Stimulated activated CD8-positive, alpha-beta memory T cell treated with anti-CD3 and anti-CD28 coated beads, Interleukin-15, amount 100 ng/mL, for 48 hours (primary cell): ENCODE data around the gene SNX2.

Experiments used
- DNase-seq, 2 donors: peaks; one replicate each; pipeline ENCODE4 v3.0.0-alpha.2; 2020; ENCODE audit warnings: low read depth in 2 of 2

The SNX2 gene

DNA sequence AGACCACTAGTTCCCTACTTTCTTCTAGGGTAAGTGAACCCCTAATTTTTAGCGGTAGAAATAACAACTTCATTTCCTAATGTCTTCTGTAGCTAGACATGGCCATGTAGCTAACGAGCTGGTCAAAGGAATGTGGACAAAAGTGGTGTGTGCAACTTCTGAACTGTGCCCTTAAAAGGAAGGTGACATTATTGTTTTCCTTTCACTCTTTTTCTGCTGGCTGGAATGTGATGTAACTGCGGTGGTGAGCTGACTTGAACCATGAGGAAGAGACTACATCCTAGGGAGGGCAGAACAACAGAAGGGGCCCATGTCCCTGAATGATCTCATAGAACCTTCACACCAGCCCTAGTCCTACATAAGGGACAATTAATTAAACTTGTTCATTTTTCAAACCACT lies 1.3 kb upstream of the SNX2 start:
- DNase-seq, result no peak

DNA sequence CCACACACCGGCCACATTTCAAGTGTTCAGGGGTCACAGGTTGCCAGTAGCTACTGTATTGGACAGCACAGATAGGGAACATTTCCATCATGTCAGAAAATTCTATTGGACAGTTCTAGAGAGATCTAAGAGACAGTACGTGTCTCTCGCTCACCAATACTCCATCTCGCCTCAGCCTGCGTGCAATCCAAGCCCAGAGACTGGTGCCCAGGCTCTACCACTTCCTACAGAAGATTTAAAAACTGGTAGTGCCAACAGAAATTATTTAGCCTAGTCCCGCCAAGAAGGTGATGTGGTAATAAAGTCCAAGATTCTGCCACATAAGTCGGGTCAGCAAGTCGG lies 390 bp upstream of the SNX2 start:
- no peak for DNase-seq

DNA sequence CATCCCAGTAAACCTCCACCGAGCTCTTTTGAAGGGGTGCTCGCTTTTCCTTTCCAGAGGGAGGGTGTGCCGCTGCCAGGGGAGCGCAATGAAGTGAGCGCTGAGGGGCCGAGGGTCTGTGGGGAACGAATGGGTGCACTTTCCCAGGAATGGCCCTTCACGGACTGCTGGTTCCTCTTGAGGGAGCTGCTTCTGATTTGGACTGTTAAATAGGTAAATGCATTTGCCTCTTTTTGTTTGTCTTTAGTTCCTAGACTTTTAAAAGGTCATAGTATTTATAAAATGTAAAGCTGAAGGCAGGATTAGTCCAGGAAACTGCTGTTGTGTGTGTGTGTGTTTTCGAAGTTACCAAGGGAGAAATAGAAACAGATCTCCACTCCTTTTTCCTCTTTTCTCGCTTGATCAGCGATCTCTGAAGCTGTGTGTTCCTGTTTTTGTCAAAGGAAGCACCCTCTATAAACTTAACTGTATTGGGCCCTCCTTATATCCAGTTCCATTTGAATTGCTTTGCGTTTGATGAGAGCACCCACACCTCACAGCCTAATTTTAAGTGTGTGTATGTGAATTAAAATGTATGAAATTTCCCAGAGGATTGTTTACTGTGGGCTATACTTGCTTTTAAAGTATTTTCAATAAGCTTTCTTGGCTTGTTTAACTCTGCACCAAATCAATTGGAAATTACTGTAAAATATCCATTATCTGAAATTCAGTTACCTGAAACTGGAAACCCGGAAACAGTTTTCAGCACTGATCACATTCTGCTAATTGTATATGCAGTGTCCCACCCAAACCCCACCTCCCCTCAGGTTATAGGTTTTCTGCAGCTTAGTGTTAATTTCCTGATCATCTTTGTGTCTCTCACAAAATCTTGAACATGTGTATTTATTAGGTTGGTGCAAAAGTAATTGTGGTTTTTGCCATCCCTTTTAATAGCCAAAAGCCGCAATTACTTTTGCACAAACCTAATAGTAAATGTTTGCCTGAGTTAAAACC lies 966 bp downstream of the SNX2 start:
- no peak for DNase-seq

DNA sequence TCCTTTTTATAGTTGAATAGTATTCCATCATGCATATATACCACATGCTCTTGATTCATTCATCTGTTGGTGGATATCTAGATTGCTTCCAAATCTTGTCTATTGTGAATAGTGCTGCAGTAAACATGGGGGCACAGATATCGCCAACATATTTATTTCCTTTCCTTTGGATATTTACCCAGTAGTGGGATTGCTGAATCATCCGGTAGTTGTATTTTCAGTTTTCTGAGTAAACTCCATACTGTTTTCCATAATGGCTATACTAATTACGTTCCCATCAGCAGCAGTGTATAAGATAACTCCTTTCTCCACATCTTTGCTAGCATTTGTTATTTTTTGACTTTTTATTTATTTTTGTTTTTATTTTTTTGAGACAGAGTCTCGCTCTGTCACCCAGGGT lies 3.3 kb downstream of the SNX2 start:
- no peak for DNase-seq

DNA sequence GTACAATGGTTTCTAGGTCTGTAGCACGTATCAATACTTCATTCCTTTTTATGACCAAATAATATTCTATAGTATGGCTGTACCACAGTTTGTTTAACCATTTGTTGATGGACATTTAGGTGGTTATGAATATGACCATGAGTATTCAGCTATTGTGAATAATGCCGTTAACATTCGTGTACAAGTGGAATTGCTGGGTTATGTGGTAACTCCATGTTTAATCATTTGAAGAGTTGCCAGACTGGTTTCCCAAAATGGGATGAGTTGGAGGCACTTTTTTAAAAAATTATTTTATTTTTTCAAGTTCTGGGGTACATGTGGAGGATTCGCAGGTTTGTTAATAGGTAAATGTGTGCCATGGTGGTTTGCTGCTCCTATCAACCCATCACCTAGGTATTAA lies 4.6 kb downstream of the SNX2 start:
- no peak for DNase-seq

DNA sequence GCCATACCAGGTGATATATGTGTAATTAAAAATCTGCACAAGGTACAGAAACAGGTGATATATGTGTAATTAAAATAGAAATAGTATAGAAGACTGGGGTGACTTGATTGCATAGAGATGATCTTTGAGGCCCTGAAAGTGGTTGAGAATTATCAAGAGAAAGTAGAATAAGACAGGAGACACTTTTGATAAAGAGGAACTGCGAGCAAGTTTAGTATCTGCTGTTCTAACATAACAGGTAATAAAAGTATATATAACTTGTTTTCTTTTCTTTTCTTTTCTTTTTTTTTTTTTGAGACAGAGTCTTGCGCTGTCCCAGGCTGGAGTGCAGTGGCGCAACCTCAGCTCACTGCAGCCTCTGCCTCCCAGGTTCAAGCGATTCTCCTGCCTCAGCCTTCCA lies 5.4 kb downstream of the SNX2 start:
- no peak for DNase-seq

DNA sequence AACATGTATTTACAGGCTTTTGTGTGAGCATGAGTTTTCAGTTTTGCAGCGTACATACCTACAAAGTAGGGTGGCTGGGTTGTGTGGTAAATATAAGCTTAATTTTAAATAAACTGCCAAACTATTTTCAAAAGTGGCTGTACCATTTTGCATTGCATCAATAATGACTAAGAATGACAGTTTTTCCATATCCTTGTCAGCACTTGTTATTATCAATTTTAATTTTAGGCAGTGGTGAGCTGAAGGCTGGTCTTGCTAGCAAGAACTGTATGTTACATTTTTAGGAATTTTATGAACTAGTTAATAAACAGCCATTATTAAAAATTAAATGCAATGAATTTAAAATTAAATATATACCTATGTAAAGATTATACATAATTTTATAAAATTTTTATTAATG lies 6.6 kb downstream of the SNX2 start:
- DNase-seq, result no peak

DNA sequence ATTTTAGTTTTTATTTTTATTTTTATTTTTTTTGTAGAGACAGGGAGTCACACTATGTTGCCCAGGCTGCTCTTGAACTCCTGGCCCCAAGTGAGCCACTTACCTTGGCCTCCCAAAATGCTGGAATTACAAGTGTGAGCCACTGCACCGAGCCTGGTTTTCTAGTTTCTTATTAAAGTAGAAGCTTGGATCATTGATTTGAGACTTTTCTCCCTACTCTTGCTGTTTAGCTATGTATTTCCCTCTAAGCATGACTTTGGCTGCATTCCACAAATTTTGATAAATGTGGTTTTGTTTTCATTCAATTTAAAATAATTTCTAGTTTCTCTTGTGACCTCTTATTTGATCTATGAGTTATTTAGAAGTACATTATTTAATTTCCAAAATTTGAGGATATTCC lies 10.4 kb downstream of the SNX2 start:
- no peak for DNase-seq

DNA sequence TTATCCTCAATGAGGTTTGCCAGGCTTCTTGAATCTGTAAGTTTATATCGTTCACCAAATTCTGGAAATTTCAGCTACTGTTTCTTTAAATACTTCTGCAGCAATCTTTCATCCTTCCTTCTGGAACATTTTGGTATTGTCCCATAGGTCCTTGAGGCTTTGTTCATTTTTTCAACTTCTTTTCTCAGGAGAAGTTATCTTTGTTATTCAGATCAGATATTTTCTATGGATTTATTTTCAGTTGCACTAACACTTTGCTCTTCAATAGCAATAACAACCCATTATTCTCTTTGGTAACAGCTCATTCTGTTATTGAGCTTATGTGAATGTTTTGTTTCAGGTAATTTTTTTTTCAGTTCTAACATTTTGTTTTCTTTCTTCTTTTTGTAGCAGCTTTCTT lies 13.5 kb downstream of the SNX2 start:
- no peak for DNase-seq

DNA sequence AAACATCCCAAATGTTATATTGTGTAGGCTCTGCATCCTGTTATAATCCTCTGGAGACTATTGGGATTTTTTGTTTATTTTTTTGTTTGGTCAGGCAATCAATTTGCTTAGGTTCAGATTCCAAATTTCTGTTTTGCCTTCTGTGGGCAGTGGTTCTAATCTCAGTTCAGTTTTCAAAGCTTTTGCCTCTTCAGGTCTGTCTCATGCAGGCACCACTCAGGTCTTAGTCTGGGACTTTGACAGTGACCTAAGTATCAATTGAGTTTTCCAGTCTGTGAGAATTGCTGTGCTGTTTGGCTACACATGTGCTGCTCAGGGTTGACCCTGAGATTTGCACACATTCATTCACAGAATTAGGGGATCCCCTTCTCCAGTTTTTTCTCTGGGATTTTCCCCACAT lies 14.1 kb downstream of the SNX2 start:
- DNase-seq, result no peak

DNA sequence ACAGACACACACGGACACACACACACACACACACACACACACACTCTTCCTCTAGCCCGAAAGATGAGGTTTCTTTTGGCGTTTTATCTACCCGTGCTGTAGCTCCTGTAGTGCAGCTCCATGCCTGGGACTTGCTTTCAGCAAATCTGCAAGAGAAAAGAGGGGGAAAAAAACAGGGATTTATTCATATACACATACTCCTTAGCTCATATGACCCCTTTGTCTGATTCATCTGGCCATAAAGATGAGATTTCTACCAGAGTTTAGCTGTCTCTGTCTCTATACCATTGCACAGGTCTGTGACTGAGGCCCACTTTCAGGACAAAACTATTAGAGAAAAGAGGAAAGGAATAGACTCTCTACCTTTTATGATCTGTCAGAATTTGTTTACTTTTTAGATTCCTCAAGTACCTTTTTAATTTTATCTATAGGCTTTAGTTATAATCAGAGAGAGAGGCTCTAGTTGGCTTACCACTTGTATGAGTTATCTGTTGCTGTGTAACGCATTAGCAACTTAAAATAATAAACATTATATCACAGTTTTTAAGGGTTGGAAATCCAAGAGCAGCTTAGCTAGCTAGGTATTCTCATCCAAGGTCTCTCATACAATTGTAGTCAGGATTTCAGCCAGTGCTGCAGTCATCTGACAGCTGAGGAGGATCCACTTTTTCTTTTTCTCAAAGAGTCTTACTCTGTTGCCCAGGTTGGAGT lies 14.7 kb downstream of the SNX2 start:
- no peak for DNase-seq

DNA sequence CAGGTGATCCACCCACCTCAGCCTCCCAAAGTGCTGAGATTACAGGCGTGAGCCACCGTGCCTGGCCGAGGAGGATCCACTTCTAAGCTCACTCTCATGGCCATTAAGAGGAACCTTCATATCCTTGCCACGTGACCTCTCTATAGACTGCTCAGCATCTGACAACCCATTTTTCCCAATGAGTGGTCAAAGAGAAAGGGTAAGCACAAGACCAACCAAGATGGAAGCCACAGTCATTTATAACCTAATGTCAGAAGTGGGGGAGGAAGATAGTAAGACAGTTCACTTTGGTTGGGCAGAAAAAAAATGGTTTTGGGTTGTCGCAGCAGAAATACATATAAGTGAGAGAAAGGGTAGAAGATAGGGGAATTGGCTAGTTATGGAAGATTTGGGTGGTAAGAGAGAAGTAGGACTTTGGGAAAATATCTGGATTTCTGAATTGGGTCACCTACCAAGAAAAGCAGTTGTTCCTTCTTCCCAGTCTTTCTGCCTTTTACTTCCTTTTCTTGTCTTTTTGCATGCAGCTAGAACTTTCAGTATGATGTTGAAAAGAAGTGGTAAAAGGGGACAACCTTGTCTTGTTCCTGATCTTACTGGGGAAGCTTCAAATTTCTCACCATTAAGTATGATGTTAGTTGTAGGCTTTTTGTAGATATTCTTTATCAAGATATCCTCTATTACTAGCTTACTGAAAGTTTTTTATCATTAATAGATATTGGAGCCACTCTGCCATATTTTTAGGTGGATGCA lies 15.6 kb downstream of the SNX2 start:
- no peak for DNase-seq

DNA sequence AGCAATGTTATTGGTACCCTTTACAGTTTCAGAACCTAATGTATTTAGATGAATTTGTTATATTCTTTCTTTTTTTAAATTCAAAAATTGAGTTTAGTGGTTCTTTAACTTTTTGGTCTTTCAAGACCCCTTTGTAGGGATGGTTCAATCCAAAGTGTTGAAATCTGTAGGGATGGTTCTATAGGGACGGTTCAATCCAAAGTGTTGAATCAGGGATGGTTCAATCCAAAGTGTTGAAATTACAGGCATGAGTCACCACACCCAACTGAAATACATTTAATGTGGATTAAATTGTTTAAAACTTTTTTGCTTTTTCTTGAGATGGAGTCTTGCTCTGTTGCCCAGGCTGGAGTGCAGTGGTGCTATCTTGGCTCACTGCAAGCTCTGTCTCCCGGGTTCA lies 30.6 kb downstream of the SNX2 start:
- DNase-seq, result no peak

DNA sequence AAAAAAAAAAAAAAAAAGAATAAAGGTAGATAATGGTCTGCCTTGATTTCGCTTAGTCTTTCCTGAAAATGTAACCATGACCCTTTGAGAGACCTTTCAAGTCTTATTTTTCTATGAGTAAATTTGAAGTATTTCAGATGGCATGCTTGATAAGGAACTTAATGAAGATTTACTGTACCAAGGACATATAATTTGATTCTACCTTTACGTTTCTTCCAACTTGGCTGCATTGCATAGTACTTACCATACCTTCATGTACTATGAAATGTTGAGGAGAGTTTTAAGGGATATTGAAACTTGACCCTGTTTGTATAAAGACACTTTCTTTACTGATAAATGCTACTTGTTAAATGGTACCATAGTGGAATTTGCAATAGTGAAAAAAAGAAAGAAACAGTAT lies 35.5 kb downstream of the SNX2 start:
- no peak for DNase-seq

DNA sequence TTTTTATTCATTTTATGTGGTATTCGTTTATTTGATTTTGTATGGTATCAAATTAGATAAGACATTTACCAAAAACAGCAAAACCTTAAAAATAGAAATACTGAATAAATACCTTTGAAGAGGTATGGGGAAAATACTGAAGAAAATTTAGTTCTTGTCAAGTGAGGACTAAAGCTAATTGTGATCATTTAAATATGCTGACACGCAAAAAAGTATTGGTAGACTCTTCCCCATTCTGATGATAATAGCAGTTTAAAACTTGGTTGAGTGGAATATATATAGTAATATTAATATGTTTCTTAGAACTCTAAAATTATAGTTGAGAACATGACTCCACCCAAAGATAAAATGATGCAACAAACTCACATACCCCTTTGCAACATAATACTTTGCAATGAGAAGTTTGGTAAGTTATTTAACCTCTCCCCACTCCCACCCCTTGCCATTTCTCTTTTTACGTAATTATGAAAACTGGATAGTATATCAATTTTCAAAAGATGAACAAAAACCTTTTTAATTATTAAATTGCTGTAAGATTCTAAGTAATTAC lies 40.4 kb downstream of the SNX2 start:
- DNase-seq, result no peak

DNA sequence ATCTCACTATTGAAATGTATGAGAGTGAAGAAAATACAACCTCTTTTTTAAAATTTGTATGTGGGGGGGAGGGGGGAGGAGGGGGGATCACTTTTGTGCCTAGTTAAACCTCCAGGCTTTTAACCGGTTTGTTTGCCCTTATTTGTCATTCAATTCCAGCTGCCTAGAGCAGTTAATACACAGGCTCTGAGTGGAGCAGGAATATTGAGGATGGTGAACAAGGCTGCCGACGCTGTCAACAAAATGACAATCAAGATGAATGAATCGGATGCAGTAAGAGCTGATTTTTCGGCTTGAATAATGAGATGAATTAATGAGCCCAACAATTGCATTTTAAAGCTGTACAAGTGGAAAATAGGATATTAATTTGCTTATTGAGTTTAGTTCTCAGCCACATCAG lies 41.9 kb downstream of the SNX2 start:
- DNase-seq, result no peak

DNA sequence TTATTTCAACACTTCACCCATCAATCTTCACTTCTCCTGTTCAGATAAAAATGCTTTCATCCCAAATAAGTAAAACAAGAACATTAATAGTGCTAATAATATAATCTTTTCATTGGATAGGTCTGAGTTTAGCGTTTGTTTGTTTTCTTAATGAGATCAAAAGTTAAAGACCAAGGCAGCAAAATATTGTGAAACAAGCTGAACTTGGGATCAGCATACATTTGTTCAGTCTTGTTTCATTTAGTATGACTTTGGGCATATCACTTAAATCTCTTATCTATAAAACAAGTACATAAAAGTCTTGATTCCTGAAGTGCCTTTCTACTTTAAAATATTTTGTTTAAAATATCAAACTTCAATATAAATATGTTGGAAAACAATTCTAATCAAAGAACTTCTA lies 57.1 kb downstream of the SNX2 start:
- no peak for DNase-seq

DNA sequence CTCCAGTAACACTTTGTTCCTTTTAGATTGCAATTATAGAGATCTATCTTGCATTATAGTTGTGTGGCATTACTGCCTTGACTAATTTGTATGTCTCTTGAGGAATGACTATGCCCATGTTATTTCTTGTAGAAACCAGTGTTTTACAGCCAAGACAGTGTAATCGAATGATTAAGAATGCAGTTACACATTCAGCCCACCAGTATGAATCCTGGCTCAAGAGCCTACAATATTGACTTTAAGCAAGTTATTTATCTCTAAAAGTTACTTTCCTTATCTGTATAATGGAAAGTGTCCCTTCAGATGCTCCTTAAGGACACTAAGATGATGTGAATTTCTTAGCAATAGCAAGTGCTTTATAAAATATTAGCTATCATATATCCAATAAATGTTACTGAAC lies 60.8 kb downstream of the SNX2 start:
- DNase-seq, result no peak

DNA sequence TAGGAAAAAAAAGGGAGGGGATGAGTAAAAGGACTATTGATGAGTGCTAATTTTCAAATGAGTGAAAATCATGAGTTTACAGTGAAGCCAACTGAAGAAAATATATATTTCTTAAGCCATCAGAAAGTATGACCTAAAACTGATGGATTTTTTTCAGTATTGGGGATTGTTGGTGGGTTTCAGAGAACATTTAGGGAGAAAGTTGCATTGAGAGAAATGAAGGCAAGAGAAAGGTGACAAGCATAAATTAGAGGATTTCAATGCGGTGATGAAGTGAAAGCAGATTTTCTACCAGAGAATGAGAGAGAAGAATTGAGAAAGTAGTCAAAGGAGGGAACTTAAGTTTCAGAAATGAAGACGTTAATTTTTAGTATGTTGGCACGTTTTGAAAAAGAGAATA lies 62.1 kb downstream of the SNX2 start:
- DNase-seq, result no peak

DNA sequence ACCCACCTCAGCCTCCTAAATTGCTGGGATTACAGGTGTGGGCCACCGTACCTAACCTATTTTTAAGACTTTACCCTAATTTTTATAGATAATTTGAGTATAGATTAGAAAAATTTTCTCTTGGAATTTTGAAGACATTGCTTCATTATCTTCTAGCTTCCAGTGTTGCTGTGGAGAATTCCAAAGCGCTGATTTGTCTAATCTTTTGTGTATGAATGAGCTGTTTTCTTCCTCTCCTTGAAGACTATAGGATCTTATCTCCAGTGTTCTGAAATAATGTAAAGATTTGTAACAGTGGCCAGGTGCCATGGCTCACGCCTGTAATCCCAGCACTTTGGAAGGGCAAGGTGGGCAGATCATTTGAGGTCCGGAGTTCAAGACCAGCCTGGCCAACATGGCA lies 64.9 kb downstream of the SNX2 start:
- no peak for DNase-seq

DNA sequence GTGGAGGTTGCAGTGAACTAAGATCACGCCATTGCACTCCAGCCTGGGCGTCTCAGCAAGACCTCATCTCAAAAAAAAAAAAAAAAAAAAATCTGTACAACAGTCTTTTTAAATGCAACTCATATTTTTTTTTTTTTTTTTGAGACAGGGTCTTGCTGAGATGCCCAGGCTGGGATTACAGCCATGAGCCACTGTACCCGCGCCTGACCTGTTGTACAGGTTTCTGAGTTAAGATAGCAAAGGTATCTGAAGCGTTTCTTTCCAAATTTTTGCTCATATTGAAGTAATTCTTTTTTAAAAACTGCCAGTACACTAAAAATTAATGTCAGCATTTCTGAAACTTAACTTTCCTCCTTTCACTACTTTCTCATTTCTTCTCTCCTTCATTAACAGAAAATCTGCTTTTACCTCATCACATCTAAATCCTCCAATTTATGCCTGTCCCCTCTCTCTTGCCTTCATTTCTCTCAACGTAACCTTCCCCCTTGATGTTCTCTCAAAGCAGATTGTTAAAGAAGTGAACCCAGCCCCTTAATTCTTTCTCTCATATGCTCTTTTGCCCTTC lies 67.2 kb downstream of the SNX2 start:
- no peak for DNase-seq
